ENCODE data around the gene TIGD1.

Gene TIGD1

DNA sequence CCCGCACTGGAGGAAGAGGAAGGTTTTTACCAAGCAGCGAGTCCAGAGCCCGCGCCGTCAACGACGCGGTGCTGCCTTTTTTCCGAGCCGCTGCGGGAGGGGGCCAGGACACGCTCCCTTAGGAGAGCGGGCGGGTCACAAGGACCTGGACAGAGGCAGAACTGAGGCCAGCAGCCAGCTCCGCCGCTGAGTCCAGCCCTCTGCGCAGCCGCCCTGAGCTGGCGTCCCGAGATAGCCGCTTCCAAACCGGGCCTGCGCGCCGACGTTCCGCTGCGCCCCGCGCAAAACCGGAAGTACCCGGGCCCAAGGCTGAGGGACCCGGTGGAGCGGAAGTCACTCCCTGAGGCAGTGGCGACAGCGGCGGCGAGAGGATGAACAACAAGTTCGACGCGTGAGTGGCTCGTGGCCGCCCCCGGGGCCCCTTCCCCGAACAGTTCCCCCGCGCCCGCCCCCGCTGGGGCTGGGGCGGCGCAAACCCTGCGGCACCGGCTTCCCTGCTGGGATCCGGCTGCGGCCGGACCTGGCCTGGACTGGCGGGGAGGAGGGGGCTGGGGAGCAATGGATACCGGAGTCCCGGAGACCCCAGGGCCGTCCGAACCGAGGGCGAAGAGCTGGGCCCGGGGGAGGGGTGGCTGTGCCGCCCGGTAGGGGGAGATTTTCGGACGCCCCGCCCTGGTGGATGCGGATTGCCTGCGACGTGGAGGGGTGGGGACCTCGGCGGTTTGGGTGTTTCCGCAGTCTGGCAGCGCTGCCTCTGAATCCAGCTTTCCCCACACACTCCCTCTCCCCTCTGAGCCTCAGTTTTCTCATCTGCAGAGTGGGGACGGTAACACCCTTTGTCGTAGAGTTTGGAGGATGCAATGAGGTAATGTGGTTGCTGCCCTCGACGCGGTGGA, at the start of gene TIGD1, which contains the start of gene EIF4E2:
Gene TIGD1 (minus strand): TSS at position 204 of the 896 bp plus-strand sequence. CDS start 675 bp downstream, outside the sequence.
Gene EIF4E2 (plus strand): TSS at position 336 of the 896 bp plus-strand sequence. CDS start 36 bp downstream, at position 372.
- peak; percentile 80 for DNase-seq (ENCODE audit: low read depth)

DNA sequence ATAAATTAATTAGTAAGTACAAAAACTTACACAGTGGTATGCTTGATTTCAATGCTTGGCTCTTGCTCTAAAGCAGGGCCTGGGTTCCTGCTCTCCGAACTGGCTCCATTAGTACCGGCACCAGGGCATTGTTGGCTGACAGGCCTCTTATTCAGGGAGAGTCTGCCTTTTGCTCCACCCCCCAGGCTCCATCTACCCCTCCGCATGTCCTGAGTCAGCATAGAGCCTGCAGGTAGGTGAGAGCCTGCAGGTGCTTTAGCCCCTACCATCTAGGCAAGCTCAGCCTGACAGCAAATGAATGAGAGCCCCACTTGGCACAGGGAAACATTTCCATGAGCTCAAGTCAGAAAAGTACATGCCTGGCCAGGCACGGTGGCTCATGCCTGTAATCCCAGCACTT, 47.9 kb upstream of the TIGD1 start:
- no peak for DNase-seq (ENCODE audit: low read depth)

DNA sequence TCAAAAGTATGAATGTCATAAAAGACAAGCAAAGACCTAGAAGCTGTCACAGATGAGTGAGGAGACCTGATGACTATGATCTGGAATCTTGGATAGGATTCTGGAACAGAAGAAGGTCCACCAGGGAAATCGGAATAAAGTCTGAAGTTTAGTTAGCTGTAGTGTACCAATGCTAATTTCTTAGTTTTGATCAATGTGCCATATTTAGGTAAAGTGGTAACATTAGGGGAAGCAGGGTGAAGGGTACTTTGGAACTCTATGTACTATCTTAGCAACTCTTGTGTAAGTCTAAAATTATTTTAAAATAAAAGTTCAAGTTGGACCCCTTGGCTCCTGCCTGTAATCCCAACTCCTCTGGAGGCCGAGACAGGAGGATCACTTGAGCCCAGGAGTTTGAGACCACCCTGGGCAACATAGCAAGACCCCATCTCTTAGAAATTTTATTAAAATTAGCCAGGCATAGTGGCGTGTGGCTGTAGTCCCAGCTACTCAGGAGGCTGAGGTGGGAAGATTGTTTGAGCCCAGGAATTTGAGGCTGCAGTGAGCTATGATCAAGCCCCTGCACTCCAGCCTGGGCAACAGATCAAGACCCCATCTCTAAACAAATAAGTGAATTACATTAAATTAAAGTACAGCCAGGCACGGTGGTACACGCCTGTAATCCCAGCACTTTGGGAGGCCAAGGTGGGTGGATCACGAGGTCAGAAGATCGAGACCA, 47.2 kb upstream of the TIGD1 start:
- DNase-seq (ENCODE audit: low read depth), result no peak

DNA sequence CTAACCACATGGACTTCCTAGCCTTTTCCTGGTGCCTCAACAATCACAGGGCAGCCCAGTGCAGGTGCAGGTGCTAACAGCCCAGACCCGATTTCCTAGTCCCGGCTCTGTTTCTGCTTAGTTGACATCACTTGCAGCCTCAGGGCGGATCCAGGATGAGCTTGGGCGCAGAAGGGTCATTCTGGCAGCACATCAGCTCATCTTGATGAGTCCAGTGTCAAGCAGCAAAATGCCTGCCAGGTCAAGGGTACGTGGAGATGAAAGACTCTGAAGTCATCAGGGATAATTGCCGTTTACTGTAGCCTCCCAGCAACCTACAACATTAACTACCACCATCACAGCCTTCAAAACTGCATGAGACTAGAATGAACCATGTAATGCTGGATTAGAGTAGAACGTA, 43.6 kb upstream of the TIGD1 start:
- no peak for DNase-seq (ENCODE audit: low read depth)

DNA sequence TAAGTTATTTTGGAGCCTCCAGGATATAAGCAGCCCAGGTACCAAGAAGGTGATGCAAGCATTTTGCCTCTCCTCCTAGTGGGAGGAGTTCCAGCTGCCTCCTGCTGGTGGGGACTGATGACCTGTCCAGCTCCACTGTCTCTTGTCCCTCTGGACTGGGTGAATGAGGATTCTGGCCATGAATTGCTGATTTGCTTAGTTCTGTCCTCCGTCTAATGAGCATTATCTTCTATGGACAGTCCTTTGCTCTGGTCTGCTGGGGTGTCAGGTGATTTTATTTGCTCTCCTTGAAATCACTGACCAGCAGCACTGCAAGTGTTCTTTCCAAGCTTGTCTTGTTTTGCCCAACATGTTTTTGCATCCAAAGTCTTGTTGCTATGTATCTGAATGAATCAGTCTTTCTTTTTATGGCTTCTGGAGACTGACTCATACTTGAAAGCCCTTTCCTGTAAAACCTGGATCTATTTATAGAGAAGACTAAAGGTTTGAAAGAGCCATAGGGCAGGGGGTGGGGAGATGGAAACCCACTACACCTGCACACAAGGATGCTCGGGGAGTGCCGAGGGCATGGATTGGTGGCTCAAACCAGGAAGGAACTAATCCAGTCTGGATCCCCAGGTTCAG, 42.5 kb upstream of the TIGD1 start:
- no peak for DNase-seq (ENCODE audit: low read depth)

DNA sequence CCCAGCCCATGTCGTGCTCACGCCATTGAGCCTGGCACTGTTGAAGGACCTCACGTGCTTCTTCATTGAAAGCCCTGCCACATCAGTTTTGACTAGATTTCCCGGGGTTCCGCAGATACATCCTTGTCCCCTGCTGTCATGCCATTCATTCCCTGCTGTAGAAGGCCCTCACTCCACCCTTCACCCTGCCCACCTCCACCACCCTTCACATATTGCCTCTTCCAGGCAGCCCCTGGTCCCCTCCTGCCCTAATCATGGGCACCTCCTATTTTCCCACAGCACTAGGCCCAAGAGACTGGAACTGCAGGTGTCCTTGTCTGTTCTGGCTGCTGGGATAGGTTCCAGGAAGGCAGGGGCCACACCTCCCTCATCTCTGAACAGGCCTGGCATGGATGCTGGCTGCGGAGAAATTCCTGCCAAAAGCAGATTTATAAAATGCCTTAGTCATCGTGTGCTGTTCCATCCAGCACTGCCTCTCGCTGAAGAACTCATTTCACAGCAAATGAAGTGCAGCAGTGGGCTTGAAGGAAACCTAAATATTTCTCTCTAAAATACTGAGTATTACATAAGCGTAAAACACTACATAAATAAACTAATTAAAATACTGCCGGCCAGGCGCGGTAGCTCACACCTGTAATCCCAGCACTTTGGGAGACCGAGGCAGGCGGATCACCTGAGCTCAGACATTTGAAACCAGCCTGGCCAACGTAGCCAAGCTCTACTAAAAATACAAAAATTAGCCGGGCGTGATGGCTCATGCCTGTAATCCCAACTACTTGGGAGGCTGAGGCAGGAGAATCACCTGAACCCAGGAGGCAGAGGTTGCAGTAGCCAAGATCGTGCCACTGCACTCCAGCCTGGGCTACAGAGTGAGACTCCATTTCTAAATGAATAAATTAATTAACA, 38.6 kb upstream of the TIGD1 start:
- DNase-seq (ENCODE audit: low read depth), result no peak

DNA sequence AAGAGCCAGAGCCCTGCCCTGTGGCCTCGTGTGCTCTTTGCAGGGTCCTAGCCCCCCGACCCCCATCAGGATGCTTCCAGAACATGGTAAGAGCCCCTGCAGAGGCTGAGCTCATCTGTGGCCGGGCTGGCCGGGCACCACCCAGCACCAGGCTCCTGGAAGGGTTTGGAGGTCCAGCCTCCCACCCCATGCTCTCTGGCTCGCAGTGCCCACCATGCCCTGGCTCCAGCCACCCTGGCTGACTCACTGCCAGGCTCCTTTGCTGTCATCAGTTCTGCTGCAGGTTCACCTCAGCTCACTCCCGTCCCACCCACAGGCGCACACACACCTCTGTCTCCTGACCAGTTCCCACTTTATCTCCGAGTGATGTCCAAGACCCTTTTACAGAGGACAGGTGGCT, 37.7 kb upstream of the TIGD1 start:
- no peak for DNase-seq (ENCODE audit: low read depth)

DNA sequence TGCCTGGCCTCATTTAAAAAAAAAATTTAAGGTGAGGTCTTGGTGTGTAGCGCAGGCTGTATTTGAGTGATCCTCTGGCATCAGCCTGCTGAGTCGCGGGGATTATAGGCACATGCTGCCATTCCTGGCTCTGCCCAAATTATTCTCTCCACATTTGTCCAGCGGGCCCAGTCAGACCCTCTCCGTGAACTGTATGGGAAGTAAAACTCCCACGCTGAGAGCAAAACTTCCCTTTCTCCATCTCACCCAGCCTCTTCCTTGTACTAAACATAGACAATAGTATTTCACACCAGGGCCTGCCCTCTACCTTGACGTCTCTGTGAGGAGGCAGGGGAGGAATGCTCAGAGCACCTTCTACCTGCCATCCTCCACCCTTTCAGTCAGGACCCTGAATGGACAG, 37.2 kb upstream of the TIGD1 start:
- DNase-seq (ENCODE audit: low read depth), result no peak

DNA sequence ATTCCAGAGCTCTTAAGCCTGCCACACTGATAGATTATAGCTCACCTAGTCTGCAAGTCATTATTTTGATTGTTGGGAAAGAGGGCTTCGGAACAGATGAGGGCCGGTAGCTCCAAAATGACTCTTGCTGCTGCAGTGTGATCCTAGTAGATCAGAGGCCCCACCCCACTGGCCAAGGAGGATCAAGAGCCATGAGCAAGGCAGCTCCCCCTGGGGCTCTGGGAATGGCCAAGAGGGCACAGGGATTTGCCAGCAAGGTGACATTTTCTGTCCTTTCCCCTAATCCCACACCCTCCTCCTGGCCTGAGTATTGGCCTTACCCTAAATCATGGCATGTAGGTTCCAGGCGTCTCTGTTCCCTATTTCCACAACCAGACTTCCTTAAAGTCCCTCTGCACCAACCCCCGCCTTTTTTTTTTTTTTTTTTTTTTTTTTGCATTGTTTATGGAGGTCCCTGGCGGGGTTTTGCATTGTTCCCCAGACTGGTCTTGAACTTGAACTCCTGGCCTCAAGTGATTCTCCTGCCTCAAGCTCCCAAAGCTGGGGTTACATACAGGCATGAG, 36.7 kb upstream of the TIGD1 start:
- no peak for DNase-seq (ENCODE audit: low read depth)

DNA sequence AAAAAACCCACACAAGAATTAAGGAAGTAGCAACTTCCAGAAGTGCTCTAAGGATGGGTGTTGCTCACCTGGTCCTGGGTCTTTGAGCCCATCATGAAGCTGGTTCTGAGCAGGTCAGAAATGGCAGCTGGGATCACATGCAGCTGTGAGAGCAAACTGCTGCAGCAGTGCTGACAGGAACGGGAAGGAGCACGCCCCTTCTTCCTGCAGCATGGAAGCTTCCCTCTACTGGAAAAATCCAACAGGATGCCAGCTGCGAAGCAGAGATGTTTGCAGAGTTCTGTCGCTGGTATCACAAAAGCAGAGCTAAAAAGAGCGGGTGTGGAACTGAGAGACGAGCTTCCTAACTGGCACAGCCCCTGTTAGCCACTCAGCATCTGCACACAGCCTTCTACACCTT, 33.9 kb upstream of the TIGD1 start:
- DNase-seq (ENCODE audit: low read depth), result no peak

DNA sequence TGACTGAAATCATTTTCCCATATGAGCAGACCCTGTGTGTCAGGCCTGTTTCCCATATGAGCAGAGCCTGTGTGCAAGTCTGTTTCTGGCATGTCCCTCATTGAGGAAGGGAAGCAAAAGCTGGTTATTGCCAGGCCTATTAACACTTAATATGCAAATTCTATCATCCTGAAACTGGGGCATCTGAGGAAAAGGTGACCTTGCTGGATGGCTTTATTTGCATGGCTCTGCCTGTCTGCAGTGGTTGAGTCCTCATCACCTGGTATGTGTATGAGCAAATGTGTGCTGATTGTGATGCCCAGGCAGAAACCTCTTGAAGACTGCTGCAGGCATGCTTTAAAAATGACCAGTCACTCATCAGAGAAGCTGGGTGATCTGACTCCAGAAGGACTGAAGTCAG, 31.4 kb upstream of the TIGD1 start:
- DNase-seq (ENCODE audit: low read depth), result no peak

DNA sequence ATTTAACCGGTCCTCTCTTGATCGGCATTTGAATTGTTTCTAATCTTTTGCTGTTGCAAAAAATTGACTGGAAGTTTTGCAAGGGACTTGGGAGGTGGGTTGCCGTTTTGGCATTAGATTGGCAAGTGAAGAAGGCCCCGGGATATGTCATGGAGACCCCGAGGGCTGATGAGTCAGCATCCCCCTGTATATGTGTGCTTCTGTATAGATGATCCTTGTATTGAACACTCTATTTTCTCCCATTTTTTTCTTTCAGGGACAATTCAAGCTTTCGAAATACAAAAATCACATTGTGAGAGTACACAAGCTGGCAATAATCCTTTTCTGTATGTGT, 30.3 kb upstream of the TIGD1 start:
- no peak for DNase-seq (ENCODE audit: low read depth)

DNA sequence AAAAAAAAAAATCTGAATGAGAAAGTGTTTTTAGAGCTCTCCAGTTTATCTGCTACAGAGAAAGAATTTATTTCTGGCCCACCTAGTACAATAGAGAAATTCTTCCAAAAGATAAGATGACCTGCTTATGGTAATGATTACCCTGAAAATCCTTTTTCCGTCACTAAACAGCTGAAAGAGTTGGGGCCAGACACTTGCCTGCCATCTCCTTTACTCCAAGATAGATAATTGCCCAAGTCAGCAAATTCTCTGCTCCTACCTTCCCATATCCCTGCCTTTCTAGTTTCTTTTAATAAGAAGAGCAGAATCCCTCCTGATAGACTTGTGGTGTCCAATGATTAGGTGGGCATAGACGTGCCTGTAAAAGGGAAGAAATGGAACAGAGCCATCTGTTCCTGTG, 28.3 kb upstream of the TIGD1 start:
- no peak for DNase-seq (ENCODE audit: low read depth)

DNA sequence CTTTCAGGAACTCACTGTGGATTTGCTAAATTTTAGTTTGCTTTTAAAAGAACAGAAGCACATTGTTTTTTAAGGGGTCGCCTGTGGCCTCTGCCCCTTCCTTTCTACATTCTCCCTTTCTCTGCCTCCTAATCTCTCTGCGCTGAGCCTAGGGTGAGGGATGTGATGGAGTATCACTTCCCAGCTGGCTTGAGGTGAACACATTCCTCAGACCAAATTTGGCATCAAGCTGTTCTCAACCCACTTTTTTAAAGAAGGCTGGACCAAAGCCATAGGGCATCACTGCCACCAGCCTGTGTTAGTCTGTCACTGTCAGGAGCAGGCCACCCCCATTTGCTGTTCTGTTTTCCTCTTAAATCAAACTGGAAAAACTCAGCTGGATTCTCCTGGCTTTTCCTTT, 27.5 kb upstream of the TIGD1 start:
- no peak for DNase-seq (ENCODE audit: low read depth)

DNA sequence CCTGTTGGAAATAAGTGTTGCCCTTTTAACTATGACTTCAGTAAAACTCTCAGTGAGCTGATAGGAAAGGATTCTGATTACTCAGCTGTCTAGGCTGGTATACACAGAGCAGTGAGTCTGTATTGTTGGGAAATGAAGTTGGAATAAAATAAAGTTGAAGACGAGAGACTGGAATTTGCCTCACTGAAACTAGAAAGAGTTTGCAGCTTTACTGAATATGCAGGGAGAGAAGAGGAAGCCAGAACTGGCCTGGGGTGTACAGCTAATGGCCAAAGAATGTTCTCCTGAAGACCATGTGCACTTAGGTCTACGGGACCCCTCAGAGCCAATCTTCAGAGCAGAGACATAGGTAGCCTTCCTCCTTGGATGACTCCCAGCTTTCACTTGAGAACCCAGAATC, 26.6 kb upstream of the TIGD1 start:
- no peak for DNase-seq (ENCODE audit: low read depth)

DNA sequence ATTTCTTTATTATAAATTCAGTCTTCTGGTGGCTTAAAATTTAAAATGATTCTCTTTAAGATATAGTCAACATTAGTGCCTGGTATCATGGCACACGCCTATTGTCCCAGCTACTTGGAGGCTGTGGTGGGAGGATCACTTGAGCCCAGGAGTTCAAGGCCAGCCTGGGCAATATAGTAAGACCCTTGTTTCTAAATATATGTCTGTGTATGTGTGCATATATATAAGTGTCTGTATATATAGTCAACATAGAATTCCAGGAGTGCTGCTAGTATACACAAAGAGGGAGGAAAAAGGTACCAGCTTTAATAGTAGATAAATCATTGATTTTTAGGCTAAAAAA, 25.0 kb upstream of the TIGD1 start:
- DNase-seq (ENCODE audit: low read depth), result no peak

DNA sequence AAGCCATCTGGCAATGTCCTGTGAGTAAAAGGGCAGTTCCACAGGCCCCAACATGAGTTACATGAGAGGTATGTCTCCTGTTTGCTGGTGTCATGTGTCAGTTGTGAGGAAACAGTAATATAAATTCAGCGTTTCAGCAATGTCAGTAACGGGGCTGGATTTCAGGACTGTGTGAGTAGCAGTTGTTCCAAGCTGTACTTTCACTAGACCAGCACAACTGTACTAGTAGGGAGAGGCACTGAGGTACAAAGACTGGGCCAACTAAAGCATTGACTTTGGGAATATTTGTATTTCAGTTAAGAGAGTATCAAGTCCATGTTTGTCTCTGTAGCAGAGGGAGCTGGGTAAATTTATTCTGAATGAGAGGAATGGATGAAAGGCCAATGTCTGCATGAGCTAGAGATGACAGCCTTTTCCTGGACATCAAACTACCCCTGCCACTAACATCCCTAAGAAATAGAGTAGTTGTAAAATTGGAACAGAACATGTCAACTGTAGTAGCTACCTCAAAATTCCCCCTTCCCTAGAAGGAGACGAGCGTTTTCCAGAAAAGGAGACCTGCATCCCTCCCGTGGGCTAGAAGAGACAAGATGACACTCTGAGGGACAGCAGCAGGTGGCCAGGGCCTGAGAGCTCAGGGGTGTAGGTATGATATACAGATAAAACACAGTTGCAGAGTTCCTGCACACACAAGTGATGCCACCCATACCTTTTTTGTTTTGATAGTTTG, 24.5 kb upstream of the TIGD1 start:
- DNase-seq (ENCODE audit: low read depth), result no peak

DNA sequence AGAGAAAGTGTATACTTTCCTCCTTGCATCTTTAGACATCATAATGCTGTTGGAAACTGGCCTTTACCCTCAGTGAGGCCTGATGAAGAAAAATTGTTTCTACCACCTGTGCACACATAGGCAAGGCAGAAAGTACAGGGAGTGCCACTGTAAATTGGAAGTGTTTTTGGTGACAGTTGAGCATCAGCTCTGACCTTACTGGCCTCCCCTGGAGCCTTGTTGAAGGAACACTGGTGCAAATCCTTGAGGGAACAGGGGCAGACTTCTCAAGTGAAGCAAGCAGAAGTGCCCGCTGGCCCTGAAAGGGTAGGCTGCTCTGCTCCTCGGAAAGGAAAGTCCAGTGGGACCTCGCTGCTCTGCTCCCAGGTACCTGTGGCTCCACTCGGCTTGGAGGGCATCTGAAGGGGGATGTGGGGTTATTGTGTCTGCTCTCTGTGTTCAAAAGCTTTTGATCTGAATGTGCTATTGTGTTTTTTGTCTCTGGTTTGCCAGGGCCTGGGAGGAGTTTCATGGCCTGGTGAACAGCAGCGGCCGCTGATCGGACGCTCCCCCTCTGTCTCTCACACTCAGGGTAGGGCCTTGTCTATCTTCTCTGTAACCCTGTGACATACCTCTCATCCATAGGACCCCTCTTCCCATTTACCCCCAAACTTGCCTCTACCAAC, 23.5 kb upstream of the TIGD1 start:
- DNase-seq (ENCODE audit: low read depth), result no peak

DNA sequence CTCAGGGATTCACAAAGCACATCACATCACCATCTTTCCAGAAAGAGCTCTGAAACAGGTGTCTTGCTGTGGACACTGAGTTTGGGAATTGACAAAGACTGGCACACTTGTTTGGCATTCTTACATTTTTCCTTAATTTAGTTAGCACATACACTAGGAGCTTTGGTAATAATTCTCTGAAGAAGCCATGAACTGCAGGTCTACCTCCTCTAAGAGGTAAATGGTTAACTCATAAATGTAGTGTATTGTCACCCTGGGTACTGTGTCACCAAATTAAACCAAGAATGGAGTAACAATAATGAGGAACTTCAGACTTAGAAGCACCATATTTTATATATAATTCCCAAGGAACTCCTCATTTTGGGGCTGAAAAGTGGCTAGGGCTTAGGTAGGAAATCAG, 22.7 kb upstream of the TIGD1 start:
- no peak for DNase-seq (ENCODE audit: low read depth)

DNA sequence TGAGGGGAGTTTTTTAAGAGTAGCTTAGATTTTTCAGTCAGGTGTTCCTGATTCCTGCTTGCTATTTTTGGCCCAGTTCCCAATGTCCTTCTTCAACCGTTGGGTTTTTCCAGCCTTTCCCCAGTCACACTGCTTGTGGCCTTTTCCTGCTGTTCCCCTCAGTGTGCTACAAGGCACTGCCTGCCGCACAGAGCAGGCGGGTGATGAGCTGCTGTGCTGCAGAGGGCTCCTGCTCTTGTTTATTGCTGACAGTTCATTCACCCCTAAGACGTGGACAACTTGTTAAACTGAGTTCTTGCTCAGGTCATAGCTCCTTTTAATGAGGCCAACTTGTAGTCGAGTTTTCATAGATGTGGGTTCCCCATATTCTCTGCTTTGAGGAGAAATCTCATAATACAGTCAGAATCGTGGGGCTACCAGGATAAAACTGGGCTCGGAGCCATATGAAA, 20.7 kb upstream of the TIGD1 start:
- DNase-seq (ENCODE audit: low read depth), result no peak

Data from stimulated activated CD8-positive, alpha-beta memory T cell treated with anti-CD3 and anti-CD28 coated beads, Interleukin-15, amount 100 ng/mL, for 1 hour (primary cell).